ENCODE data around the gene IGFLR1. TPM values are rescaled to one million over a fixed set of nuclear protein-coding genes. Genes with fewer than 3 reads are reported as not detected.

Gene IGFLR1
- total and polyA plus RNA-seq, 9 of the 15 experiments (the other 6 are each of a cell fraction or from before 2014, with no cell fraction given), result 1.0 to 14.3 (median 4.6) TPM

- TF ChIP-seq POLR2H (tag; IDR thresholded peaks at IDR 0.05; ENCODE audit: low read depth), result peak; percentile 76; the same call in 1 of the 2 replicates
- TF ChIP-seq ELF1 (tag; IDR thresholded peaks at IDR 0.05), result peak; percentile 81
- TF ChIP-seq TBP (optimal IDR thresholded peaks at IDR 0.05; ENCODE audit: low read depth, low read length), result peak; percentile 60
- peak; percentile 100 for TF ChIP-seq E2F8 (IDR thresholded peaks at IDR 0.05; ENCODE audit: low read depth, partially characterized antibody)
- TF ChIP-seq U2AF2 (optimal IDR thresholded peaks at IDR 0.05; ENCODE audit: low read depth, low read length), result no peak
- TF ChIP-seq PHB (CRISPR knock-in tag; IDR thresholded peaks at IDR 0.05), result no peak
- no peak for TF ChIP-seq ZNF655 (CRISPR knock-in tag; IDR thresholded peaks at IDR 0.05)
- TF ChIP-seq ZNF124 (CRISPR knock-in tag; IDR thresholded peaks at IDR 0.05), result no peak
- TF ChIP-seq ZNF263 (CRISPR knock-in tag; IDR thresholded peaks at IDR 0.05; ENCODE audit: borderline replicate concordance), result peak; percentile 49; the same call in 1 of the 2 replicates
- TF ChIP-seq EGR1 (conservative IDR thresholded peaks at IDR 0.05), result peak; percentile 50
- peak; percentile 43; the same call in 1 of the 2 replicates for TF ChIP-seq MYC (IDR thresholded peaks at IDR 0.05; ENCODE audit: low read depth, low read length)
- no peak for TF ChIP-seq MYC (CRISPR knock-in tag; IDR thresholded peaks at IDR 0.05; ENCODE audit: borderline replicate concordance, low read depth)
- 0 out of 2 replicates have a peak, but pooled peaks have one; percentile 22 for TF ChIP-seq XRCC5 (IDR thresholded peaks at IDR 0.05; ENCODE audit: low read depth, low read length)
- 0 out of 2 replicates have a peak, but pooled peaks have one; percentile 9 for TF ChIP-seq FOXK1 (CRISPR knock-in tag; IDR thresholded peaks at IDR 0.05; ENCODE audit: borderline replicate concordance)
- TF ChIP-seq BDP1 (IDR thresholded peaks at IDR 0.05; ENCODE audit: insufficient read depth, insufficient read length), result no peak
- TF ChIP-seq ZBTB26 (CRISPR knock-in tag; IDR thresholded peaks at IDR 0.05), result no peak
- TF ChIP-seq CXXC5 (CRISPR knock-in tag; IDR thresholded peaks at IDR 0.05), result peak; percentile 45
- peak; percentile 52; the same call in 1 of the 2 replicates for TF ChIP-seq TAF7 (tag; IDR thresholded peaks at IDR 0.05)
- TF ChIP-seq THRA (IDR thresholded peaks at IDR 0.05), result no peak
Observed at GRCh38 chr19:35744430-35745327, 2.4 kb upstream of the IGFLR1 start (continued).
